H7 (cell line): Measurements from ENCODE around the gene FALEC. TPM values are rescaled to one million over a fixed set of nuclear protein-coding genes. Genes with fewer than 3 reads are reported as not detected.

Experiments
- DNase-seq: peaks from one replicate; pipeline ENCODE4 v3.0.0; 2012
- H3K27me3 ChIP-seq: 2 replicates; pipeline ENCODE4 v1.6.0; 2011; ENCODE audit warnings: mild to moderate bottlenecking, low read length; ENCODE audit not compliant: control insufficient read depth, insufficient read depth
- H3K36me3 ChIP-seq: replicated peaks from 2 replicates; pipeline ENCODE4 v1.5.1; 2011; ENCODE audit warnings: low read length; ENCODE audit not compliant: control insufficient read depth, insufficient read depth
- H3K4me3 ChIP-seq: 2 replicates; pipeline ENCODE4 v1.5.1; 2011; ENCODE audit warnings: low read depth, mild to moderate bottlenecking, control low read depth, low read length, moderate library complexity; ENCODE audit not compliant: insufficient read depth
- total RNA-seq: library from RNA; depleted of rRNA; stranded (reverse); fragments of >200 nt; shearing (Covaris generic); gene quantifications from 2 replicates; pipeline ENCODE4 v1.2.3, GENCODE V29; 2014

The FALEC gene
- total RNA-seq, 1 experiment from 2014 or later = 2.6 TPM

DNA sequence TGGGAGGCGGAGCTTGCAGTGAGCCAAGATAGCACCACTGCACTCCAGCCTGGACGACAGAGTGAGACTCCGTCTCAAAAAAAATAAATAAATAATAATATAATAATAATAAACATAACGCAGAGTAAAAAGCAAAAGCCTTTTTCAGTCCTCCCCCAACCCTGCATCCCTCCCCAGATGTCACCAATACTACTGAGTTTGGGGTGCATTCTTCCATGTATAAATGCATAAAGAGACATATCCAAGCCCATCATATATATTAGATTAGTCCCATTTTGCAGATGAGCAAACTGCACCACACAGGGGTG lies 32.7 kb downstream of the FALEC start:
- H3K4me3 ChIP-seq = peak overlapping the region; percentile 62
- H3K27me3 ChIP-seq = peaks cover 17% of the 10 kb centered on the region
- DNase-seq = peak; percentile 31
- H3K36me3 ChIP-seq = no peaks in the 10 kb centered on the region

DNA sequence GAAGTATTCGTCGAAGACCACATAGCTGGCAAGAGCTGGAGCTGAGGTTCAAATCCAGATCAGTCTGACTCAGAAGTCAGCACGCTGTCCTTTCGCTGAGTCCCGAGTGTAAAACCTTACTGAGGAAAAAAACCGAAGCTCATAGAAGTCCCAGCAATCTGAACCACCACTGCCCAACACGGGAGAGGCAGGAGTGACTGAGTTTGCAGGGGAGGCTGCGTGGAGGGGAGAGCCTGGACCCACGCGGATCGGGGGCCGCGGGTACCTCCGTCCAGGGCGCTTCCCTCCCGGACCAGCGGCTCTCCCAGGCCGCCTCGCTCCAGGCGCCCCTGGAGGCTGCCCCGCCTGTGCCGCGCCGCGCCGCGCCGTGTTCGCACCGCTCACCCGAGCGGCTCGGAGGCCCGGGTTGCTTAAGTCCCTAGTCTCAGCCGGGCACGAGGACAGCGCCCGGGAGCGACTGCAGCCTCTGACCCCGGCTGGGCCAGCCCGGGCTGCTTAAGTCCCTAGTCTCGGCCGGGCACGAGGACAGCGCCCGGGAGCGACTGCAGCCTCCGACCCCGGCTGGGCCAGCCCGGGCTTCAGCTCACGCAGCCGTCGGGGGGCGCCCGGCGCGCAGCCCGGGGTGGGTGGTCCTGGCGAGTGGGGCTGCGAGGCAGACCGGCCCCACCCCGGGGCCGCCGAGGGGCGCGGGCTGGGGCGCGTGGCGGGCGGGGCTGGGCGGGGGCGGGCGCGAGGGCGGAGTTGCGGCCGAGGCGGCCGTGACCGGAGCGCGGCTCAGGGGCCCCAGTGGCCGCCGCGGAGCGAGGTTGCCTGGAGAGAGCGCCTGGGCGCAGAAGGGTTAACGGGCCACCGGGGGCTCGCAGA lies 33.3 kb downstream of the FALEC start, which contains the start of gene ADAMTSL4:
Gene ADAMTSL4 (plus strand): TSS at position 777 of the 864 bp plus-strand sequence. CDS start 2,881 bp downstream, outside the sequence.
- peak; percentile 92 for DNase-seq
- Histone ChIP-seq H3K4me3 (peak within 1 kb of the TSS; percentile 62), H3K36me3 (no peaks in the 10 kb centered on the region), H3K27me3 (peaks cover 17% of the 10 kb centered on the region)

- Histone ChIP-seq H3K27me3 (peaks cover 17% of the 10 kb centered on the region), H3K4me3 (peak overlapping the region; percentile 62), H3K36me3 (no peaks in the 10 kb centered on the region)
- peak; percentile 93 for DNase-seq
Observed at GRCh38 chr1:150549496-150550221, 34.1 kb downstream of the FALEC start.

GRCh38 chr1:150550222-150551050 lies 34.9 kb downstream of the FALEC start:
- no peak overlapping the region for H3K4me3 ChIP-seq
- H3K36me3 ChIP-seq = no peaks in the 10 kb centered on the region
- peaks cover 17% of the 10 kb centered on the region for H3K27me3 ChIP-seq
- DNase-seq = peak; percentile 77

DNA sequence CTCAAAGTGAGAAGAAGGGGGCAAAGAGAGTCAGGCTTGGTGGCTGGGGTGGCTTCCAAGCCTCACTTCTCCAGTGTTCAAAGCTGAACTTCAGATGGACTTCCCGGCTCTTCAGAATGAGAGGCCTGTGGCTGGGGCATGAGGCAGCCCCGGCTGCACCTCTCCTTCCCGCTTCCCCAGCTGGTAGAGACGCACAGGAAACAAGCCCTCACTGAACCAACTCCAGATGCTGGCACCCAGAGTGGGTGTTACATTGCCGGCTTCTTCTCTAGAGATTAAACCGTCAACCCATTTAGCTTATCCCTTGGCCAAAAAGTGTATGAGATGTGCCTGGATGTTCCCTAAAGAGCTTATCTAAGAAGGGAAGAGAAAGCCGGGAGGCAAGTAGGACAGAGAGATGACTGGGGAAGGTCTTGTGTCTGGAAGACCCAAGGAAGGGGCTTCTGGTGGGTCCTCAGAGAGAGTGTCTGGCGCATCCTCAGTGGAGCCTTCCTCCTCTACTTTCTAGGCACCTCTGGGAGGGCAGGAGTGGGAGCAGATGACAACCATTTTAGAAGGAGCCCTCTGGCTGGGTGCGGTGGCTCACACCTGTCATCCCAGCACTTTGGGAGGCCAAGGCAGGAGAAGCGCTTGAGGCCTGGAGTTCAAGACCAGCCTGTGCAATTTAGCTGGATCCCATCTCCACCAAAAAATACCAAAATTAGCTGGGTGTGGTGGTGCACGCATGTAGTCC lies 35.7 kb downstream of the FALEC start:
- no peaks in the 10 kb centered on the region; the same call in 1 of the 2 replicates for H3K36me3 ChIP-seq
- no peak overlapping the region for H3K4me3 ChIP-seq
- no peak for DNase-seq
- peaks cover 17% of the 10 kb centered on the region for H3K27me3 ChIP-seq

DNA sequence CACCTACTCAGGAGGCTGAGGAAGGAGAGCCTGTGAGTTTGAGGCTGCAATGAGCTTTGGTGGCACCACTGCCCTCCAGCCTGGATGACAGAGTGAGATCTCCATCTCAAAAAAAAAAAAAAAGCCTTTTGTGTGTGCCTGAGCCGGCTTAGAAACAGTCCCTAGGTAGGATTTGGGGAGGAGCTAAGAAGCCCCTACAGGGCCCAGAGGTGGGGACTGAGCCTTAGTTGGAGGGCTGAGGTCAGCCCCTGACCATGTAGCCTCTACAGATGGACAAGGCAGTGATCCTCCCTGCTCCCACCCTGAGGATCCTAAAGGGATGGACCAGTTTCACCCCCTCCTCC lies 36.2 kb downstream of the FALEC start:
- no peak overlapping the region for H3K4me3 ChIP-seq
- peak; percentile 57 for DNase-seq
- peaks cover 17% of the 10 kb centered on the region for H3K27me3 ChIP-seq
- H3K36me3 ChIP-seq = no peaks in the 10 kb centered on the region; the same call in 1 of the 2 replicates

DNA sequence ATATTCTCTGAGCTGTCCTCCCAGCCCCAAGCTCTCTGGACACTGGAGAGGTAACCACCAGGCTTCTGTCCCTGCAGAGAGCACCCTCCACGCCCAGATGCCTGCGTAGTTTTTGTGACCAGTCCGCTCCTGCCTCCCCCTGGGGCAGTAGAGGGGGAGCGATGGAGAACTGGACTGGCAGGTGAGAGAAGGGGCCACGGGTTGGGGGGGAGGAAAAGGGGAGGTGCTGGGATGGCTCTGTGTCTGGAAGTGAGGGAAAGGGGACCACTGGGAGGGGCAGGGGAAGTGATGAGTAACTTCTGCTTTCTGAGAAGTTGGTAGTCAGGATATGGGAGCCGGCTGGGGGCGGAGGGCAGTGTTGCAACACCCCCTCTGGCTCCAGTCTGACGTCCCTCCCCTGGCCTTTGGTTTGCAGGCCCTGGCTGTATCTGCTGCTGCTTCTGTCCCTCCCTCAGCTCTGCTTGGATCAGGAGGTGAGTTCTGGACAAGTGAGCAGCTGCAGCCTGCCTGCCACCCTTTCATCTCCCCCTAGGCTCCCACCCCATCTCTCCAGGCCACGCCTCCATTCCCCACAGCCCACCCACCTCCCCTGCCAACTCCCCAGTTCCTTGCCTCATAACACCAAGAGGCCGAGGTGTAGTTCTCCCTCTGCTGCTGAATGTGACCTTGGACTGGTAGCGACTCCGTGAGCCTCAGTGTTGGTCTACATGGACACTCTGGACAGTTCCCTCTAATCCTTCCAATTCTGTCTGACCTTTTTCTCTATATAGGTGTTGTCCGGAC lies 36.8 kb downstream of the FALEC start:
- Histone ChIP-seq H3K4me3 (no peak overlapping the region), H3K27me3 (peaks cover 17% of the 10 kb centered on the region), H3K36me3 (no peaks in the 10 kb centered on the region; the same call in 1 of the 2 replicates)
- peak; percentile 74 for DNase-seq

DNA sequence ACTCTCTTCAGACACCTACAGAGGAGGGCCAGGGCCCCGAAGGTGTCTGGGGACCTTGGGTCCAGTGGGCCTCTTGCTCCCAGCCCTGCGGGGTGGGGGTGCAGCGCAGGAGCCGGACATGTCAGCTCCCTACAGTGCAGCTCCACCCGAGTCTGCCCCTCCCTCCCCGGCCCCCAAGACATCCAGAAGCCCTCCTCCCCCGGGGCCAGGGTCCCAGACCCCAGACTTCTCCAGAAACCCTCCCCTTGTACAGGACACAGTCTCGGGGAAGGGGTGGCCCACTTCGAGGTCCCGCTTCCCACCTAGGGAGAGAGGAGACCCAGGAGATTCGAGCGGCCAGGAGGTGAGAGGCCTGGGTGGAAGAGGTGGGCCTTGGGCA lies 37.3 kb downstream of the FALEC start:
- no peaks in the 10 kb centered on the region; the same call in 1 of the 2 replicates for H3K36me3 ChIP-seq
- DNase-seq = peak; percentile 52
- no peak overlapping the region for H3K4me3 ChIP-seq
- H3K27me3 ChIP-seq = peaks cover 17% of the 10 kb centered on the region

- no peak overlapping the region for H3K4me3 ChIP-seq
- H3K27me3 ChIP-seq = peaks cover 14% of the 10 kb centered on the region
- H3K36me3 ChIP-seq = no peaks in the 10 kb centered on the region; the same call in 1 of the 2 replicates
- DNase-seq = peak; percentile 56
Observed at GRCh38 chr1:150553392-150554085, 38.0 kb downstream of the FALEC start.

DNA sequence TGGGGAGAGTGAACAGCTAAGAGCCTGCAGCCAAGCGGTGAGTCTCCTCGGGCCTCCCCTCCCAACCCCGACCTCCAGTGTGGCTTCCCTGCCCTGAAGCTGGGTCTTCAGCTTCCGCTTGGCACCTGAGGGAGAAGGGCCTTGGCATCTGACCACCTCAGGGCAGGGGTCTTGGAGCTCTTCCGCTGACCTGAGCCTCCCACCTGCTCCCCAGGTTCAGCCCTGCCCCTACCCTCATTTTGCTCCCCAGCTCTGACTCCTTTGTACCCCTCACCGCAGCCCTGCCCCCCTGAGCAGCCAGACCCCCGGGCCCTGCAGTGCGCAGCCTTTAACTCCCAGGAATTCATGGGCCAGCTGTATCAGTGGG lies 38.5 kb downstream of the FALEC start:
- peak; percentile 55 for DNase-seq
- no peak overlapping the region for H3K4me3 ChIP-seq
- H3K27me3 ChIP-seq = peaks cover 9% of the 10 kb centered on the region
- H3K36me3 ChIP-seq = no peaks in the 10 kb centered on the region; the same call in 1 of the 2 replicates

DNA sequence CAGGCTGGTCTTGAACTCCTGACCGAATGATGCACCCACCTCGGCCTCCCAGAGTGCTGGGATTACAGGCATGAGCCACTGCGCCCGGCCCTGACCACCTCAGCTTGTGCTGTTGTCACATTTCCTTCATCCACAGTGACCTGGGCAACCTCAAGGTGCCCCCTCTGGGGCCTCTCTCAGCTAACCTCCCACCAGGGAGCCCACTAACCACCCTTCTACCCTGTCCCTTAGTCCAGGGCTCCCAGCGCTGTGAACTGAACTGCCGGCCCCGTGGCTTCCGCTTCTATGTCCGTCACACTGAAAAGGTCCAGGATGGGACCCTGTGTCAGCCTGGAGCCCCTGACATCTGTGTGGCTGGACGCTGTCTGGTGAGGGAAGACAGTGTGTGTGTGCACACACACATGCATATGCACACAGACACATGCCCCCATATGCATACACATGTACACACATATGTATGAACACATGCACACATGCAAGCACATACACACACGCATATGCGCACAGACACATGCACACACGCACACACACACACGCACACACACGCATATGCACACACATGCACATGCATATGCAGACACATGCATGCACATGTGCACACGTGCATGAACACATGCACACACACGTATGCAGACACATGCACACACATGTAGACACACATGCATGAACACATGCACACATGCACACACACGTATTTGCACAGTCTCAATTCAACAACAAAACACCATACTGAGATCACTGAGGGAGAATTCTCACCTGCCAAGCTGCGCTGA lies 39.8 kb downstream of the FALEC start:
- Histone ChIP-seq H3K36me3 (no peaks in the 10 kb centered on the region; the same call in 1 of the 2 replicates), H3K27me3 (no peaks in the 10 kb centered on the region; the same call in 1 of the 2 replicates), H3K4me3 (no peak overlapping the region)
- DNase-seq = no peak
